Effector CD4-positive, alpha-beta T cell (primary cell): ENCODE measurements around the gene TCERG1L.
"Not testable (repeated sequence)": the region's sequence is repeated elsewhere in the genome, so short reads cannot be mapped to it uniquely, and the experiment has no call there.

Experiments
- DNase-seq: peaks from one replicate; pipeline ENCODE4 v3.0.0-alpha.2; 2020

The TCERG1L gene

DNA sequence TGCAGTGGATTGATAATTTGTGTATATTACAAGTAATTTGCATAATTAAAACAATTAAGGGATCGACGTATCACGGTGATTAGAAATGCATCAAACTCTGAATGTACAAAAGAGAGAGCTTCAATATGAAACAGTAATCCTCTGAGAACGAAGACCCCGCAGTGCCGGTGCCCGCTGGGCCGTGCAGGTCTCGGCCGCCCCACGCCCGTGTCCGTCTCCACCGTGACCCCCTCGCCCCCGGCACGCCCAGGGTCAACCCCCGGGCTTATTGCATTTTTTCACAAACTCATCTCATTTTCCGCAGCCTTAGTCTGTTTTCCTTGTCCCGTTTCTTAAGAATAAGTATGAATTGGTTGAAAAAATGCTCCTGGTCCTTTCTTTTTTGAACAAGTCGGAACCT lies 218.6 kb downstream of the TCERG1L start:
- no peak for DNase-seq

- DNase-seq, result no peak
Observed at GRCh38 chr10:131092386-131092785, 219.1 kb downstream of the TCERG1L start.

DNA sequence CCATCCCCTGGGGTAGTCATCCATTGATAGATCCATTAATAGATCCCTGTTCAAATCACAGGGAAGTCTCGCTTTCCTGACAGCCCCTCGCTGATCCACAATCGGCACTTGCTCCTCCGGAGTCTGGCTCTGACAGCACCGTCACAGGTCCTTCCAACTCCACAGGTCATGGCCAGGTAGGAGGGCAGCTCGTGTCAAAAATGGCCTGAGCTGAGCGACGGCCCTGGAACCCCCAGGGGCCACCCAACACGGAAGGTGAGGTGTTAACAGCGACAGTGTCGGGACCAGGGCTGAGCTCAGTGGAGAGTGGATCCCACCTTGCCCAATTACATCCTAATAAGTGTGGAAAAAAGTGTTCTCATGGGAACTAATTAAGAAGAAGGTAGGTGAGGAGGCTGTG lies 219.8 kb downstream of the TCERG1L start:
- DNase-seq, result no peak

- no peak for DNase-seq
Observed at GRCh38 chr10:131090761-131091661, 220.5 kb downstream of the TCERG1L start.

DNA sequence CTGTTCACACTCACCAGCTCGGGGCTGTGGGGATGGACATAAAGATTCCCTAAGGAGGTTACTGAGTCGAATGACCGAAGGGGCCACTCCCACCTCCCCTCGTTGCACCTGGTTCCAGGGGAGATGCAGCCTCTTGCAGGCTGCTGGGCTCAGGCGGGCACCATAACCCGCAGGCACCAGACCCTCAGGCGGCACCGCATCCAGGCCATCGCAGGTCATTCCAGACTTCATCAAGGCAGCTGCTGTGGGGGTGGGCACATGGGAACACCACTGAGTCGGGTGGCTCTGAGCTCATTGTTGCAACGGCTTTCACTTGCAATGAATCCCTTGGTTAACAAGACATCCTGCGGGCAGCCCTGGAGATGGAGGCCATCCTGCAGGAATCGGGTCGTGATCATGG lies 221.7 kb downstream of the TCERG1L start:
- no peak for DNase-seq

DNA sequence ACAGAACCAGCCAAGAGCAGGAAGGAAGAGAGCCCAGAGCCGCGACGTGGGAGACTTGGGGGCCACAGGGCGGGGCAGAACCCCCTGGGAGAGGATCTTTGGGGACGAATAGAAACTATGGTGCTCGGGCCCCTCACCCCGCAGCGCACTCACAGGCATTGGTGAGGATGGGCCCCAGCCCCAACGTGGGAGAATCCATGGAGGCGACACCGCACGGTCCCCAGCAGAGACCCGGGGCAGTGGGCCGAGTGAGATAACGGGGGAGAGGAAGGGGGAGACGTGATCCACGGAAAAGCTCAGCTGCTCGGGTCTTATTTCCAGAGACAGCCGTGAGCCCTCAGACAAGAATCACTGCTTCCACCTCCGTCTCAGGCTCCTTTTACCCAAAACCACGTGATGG lies 222.4 kb downstream of the TCERG1L start:
- DNase-seq, result no peak

- DNase-seq, result no peak
Observed at GRCh38 chr10:131088619-131089018, 222.9 kb downstream of the TCERG1L start.

DNA sequence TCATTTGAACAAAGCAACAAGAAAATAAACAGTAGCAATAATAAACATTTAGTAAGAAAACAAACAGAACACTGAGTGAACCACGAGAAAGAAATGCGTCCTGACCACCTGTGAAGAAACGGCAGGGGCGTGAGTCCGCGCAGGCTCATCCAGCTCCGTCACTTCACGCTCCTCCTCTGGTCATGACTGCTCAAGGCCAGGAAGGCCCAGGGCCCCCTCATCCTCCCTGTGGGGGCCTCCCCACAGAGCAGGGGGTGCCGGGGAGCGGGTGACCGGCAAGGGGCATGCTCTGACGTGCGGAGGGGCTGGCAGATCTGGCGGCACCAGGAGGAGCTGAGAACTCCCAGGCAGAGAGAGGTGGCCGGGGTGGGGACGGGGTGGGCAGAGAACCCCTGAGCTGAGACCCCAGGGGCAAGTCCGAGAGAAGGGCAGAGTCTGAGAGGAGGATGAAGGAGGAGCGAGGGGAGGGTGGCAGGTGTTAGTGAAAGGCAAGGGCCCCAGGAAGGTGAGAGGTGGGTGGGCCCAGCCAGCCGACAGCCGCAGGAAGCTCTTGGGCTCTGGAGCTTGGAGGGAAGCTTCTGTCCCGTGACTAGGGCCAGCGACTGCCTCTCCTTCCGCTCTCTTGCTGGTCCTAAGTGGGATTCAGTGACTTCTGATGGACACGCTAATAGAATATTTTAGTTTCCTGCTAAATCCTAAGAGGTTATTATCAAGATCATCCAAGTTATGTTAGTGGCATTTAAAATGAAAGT lies 223.9 kb downstream of the TCERG1L start:
- DNase-seq, result no peak

- no peak for DNase-seq
Observed at GRCh38 chr10:131086511-131086910, 225.0 kb downstream of the TCERG1L start.

DNA sequence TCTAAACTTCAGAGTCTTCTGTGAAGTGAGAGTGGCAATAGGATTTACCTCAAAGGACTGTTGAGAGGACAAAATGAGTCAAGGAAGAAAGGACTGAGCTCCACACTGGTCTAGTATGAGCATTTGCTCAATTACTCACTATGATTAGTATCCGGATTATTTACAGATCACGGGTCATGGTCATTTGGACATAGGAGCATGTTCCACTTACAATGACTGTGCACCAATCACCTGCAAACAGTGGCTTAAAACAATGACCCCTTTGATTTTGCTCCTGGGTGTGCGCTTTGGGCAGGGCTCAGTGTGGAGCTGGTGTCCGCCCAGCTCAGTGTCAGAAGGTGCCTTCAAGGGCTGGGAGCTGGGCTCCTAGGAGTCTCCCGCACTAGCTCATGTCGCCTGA lies 225.4 kb downstream of the TCERG1L start:
- no peak for DNase-seq

DNA sequence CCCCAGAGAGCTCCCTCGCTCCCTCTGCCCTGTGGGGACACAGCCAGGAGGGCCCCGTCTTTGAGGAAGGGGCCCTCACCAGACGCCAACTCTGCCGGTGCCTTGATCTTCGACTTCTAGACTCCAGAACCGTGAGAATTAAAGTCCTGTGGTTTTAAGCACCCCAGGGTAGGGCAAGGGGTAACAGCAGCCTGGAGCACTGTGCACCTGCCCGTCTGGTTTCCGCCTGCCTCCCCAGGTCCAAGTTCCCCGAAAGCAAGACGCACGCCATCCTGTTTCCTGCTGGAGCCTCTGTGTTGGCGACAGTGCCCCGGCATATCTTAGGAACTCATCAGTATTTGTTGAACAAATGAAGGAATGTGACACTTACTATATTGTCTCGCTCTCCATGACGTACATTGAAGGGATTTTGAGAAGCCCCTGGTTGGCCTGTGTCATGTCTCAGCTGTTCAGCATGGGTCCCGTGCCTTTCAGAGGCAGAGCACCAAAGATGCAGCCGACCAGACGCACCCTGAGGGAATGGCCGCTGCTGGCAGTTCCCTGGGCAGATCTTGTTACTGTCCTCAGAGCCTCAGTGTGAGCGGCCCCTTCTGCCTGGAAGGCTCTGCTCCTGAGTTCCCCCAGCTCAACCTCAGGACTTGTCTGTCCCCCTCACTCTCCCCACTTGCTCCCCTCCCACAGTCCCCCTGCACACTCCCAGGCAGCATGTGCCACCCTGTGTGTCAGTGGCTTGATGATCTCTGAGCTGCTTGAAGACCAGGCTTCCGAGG lies 226.2 kb downstream of the TCERG1L start:
- DNase-seq, result no peak

GRCh38 chr10:131084791-131085090 lies 226.8 kb downstream of the TCERG1L start:
- no peak for DNase-seq

DNA sequence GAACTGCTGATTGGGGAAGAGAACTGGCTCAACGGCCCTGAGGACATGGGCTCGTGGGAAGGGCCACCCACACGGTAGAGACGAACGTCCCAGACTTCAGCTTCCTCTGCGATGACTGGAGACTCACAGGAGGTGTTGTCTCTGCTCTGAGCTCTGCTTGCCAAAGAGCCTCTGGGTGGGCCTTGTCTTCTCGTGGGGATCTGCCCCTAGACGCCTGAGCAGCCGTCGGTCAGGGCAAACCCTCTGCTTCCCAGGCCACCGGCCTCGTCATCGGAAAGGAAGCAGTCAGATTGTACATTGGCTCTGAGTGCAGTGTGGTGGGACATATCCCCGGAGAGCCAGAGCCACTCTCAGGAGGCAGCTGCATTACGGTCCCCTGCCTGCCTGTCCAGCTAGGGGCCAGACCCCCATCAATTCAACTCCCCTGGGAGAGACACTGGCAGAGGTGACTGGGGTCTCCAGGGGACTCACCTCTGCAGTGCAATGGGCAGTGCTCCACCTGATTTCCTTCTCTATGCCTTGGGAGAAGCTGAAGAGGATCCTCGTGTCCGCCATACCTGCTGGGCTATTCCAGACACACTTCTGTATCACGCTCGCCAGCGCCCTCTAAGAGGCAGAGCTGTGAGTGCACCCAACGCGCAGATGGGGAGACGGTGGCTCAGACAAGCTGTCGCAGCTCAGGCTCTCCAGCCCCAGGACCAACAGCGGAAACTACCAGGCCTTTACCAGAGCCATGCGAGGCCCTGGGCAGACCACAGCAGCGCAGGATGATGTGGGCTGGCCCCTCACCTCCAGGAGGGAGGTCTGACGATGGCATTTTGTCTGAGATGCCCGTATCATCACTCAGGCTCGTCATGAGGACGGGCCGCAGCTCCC lies 227.4 kb downstream of the TCERG1L start:
- DNase-seq, result no peak

GRCh38 chr10:131082991-131083481 lies 228.5 kb downstream of the TCERG1L start:
- DNase-seq, result no peak

DNA sequence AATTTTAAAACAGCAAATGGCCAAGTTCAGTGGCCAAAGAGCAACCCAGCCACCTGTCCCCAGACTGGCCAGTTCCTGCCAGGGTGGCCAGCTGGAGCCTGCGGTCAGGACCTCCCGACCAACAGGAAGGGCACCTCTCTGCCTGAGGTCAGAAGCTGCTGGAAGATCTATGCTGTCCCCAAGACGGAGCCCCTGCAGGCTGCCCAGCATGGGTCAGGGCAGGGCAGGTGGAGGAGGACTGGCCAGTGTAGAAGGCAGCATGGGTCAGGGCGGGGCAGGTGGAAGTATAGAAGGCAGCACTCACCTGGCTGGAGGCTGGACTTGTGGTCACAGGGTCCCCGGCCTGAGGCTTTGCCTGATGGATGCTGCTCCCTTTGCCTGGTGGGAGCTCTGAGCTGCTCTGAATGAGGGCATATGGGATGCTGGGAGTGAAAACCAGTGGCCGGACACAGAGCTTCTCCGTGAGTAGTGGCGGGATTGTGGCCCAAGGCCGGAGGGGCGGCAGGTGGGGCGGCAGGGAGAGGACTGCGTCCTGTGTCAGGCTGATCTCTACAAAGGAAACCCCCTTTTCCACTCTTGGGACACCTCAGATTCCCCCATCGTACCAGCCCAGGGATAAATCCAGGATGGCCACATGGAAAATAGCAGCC lies 229.2 kb downstream of the TCERG1L start:
- DNase-seq, result no peak

DNA sequence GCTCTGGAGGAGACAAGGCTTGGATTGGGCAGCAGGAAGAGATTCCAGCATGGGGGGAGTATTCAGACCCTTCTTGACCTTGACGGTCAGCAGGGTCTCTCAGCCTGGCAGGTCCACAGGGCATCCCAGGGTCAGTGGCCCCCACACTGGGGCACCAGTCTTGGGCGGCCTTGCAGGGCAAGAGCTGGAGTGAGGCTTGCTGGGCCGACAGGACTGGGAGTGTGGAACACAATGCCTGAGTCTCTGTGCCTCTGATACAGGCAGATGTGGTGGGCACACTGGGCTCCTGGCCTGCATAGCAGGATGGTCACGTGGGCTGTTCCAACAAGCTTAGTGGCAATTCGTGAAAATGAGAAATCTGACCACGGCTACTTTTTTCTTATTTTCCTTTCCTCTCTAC lies 229.7 kb downstream of the TCERG1L start:
- no peak for DNase-seq

DNA sequence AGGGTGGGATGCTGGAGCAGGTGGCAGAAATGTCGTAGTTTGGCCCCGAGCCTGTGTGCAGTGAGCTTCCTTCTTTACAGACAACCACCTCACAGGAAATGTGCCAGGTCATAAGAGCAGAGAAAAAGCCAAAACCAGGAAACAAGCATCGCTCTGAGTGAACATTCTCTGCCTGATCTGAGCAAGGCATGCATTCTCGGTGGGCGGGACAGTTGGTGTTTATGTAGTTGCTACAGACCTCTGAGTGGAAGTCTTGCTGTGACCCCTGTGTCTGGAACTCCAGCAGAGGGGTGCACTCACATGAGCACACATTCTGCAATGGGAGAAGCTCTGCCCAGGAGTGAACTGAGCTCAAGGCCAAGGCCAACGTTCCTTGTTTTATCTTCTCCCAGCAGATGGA lies 230.1 kb downstream of the TCERG1L start:
- DNase-seq, result no peak

DNA sequence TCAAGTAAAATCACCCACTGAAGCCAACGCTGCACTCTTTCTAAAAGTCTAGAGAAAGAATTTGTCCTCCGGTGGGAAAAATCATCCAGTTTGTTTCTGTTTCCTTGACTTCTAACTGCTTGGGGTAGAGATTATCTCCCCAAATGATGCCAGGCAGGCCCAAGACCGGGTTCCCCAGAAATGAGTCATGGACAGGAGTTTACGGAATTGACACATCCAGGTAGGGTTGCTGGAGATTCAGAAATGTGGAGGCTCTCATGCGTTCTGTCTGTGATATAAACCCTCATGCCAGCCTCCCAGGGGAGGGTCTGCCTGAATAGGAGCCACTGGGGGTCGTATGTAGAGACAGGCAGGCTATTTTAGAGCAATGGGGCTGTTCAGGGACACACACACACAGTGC lies 230.9 kb downstream of the TCERG1L start:
- DNase-seq, result no peak

DNA sequence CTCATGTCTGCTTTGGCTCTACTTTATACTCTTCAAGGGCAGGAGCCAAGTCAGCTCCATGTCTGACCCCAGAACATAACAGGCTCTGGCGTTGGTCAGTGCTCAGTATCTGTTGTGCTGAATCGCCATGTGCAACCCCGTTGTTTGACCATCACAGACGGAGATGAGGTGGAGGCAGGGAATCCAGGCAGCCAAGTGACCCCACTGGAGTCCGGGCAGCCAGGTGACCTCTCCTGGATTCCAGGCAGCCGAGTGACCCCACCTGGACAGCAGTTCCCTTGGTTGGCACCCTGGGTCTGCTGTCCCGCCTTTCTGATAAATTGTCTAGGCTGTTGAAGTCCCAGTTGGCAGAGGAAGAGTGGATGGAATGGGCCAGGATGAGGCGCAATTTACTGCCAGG lies 232.2 kb downstream of the TCERG1L start:
- DNase-seq, result no peak

GRCh38 chr10:131078882-131079280 lies 232.6 kb downstream of the TCERG1L start:
- DNase-seq, result not testable (repeated sequence)

DNA sequence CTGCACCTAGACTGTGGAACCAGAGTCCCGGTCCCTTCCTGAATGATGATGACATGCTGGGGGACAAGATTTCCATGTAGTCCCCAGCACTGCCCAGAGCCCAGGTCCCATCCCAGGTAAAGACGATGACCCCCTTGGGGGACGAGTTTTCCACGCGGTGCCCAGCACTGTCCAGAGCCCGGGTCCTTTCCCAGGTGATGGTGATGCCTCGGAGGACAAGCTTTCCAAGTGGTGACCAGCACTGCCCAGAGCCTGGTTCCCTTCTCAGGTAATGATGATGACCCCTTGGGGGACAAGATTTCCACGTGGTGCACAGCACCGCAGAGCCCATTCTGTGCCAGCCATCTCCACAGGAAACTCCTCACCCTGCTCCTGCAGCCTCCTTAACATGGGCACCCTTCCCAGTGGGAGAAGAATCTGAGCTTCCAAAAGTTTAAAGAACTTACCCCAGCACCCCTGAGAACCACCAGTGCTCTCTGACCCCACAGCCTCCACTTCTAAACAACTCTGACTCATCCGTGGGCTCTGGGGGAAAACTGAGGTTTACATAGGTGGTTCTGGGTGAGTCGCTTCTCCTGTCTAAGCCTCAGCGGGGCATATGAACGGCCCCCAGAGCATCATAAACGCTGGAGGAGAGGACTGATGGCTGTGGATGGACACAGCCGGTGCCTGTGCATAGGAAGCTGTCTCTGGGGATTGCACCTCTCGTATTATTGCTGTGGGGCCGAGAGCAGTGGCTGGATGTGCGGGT lies 233.2 kb downstream of the TCERG1L start:
- no peak for DNase-seq
